Activated T-helper 2 cell treated with anti-CD3 and anti-CD28 coated beads, Interferon-gamma antibody, Interleukin-2, Interleukin-4, amounts not matched to agents 10 μg/mL and 5 μg/mL and 100 μg/mL, durations not matched to agents 14 hours and 24 hours and 36 hours (primary cell): ENCODE results near the gene SF3A1. TPM values are rescaled to one million over a fixed set of nuclear protein-coding genes. Genes with fewer than 3 reads are reported as not detected.

Source experiments
- DNase-seq: peaks from one replicate; pipeline ENCODE4 v3.0.0; 2021; ENCODE audit warnings: low spot score
- H3K27ac Mint-ChIP-seq: one replicate; pipeline ENCODE4 v1.8.0; 2021; ENCODE audit warnings: mixed read lengths
- H3K27me3 Mint-ChIP-seq: one replicate; pipeline ENCODE4 v1.8.0; 2021; ENCODE audit warnings: low read depth, mixed read lengths
- H3K36me3 Mint-ChIP-seq: one replicate; pipeline ENCODE4 v1.8.0; 2021; ENCODE audit warnings: low read depth, mixed read lengths
- H3K4me1 Mint-ChIP-seq: one replicate; pipeline ENCODE4 v1.8.0; 2021; ENCODE audit warnings: low read depth, mixed read lengths
- H3K4me3 Mint-ChIP-seq: one replicate; pipeline ENCODE4 v1.8.0; 2021; ENCODE audit warnings: low read depth, mild to moderate bottlenecking, moderate library complexity, mixed read lengths
- H3K9me3 Mint-ChIP-seq: one replicate; pipeline ENCODE4 v1.8.0; 2021; ENCODE audit warnings: mixed read lengths
- intact Hi-C: fragments of 100-400 bp; cut with micrococcal nuclease; formaldehyde crosslinking; loops from one replicate; pipeline ENCODE4 v1.15.1; 2023
- total RNA-seq: library from RNA; stranded (reverse); gene quantifications from 2 replicates; pipeline ENCODE4 v1.2.3, GENCODE V29; 2022

The SF3A1 gene
- total RNA-seq, 1 donor from 2014 or later = 325 TPM

- peaks cover 32% of the 10 kb centered on the region for H3K4me1 Mint-ChIP-seq
- no peak overlapping the region for H3K4me3 Mint-ChIP-seq
- intact Hi-C loops = no loop called here
- peaks cover 39% of the 10 kb centered on the region for H3K36me3 Mint-ChIP-seq
- DNase-seq = no peak
- H3K27ac Mint-ChIP-seq = peak overlapping the region; percentile 42
- H3K27me3 Mint-ChIP-seq = no peaks in the 10 kb centered on the region
- H3K9me3 Mint-ChIP-seq = no peaks in the 10 kb centered on the region
Observed at GRCh38 chr22:30291058-30291892, 65.4 kb downstream of the SF3A1 start.

GRCh38 chr22:30290342-30291057, 66.2 kb downstream of the SF3A1 start:
- Mint-ChIP-seq H3K27me3 (no peaks in the 10 kb centered on the region), H3K9me3 (no peaks in the 10 kb centered on the region), H3K27ac (peak overlapping the region; percentile 80), H3K4me3 (peak overlapping the region; percentile 87), H3K36me3 (peaks cover 32% of the 10 kb centered on the region), H3K4me1 (peaks cover 29% of the 10 kb centered on the region)
- intact Hi-C loops = no loop called here
- no peak for DNase-seq

- peak overlapping the region; percentile 87 for H3K4me3 Mint-ChIP-seq
- no peaks in the 10 kb centered on the region for H3K27me3 Mint-ChIP-seq
- intact Hi-C loops = loop anchor here (1.0 to 5.0 kb wide), 6 partner anchors 15 to 197 kb away; partner anchors contain the start of gene SF3A1
- H3K27ac Mint-ChIP-seq = peak overlapping the region; percentile 80
- H3K36me3 Mint-ChIP-seq = peaks cover 33% of the 10 kb centered on the region
- H3K9me3 Mint-ChIP-seq = no peaks in the 10 kb centered on the region
- H3K4me1 Mint-ChIP-seq = peaks cover 33% of the 10 kb centered on the region
- DNase-seq = no peak
Observed at GRCh38 chr22:30289980-30290313, 66.7 kb downstream of the SF3A1 start.

DNA sequence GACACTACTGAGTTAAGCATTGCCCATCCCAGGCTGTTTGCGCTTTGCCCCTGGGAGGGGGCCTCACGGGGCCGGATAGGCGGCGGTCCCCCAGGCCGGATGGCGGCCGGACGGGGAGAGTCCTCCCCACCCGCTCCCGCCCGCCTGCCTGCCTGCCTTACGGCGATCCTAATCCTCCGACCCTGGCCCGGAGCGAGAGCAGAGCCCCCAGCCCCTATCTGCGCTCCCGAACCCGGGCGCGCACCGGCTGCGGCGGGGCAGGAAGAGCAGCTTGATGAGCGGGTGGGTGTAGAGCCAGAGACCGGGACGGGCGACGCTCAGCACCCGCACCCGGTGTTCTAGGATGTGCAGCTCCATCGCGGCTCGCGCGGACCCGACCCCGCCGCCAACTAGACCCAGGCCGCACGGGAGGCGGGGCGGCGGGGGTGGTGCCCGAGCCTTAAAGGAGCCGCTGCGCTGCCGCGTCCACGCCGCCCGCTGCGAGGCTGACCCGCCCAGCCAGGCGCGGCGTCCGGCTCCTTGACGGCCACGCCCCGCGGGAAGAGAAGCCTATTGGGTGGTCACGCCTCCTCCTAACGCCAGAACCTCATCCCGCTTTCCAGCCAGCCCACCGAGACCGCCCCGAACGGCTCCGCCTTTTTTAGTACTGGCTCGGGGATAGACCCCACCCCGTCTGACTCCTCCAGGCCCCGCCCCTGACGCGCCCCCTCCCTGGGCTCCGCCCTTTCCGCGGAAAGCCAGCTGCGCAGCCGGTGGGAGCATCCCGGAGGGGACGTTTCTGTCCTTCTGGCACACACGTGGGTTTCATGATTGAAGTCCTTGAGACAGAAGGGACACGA, 67.3 kb downstream of the SF3A1 start, which contains the start of gene CASTOR1:
CASTOR1 (minus strand) TSS at position 365 of the 839 bp plus-strand sequence; CDS start at position 357, 8 bp downstream.
- H3K27ac Mint-ChIP-seq = peak within 1 kb of the TSS; percentile 80
- no peaks in the 10 kb centered on the region for H3K9me3 Mint-ChIP-seq
- H3K27me3 Mint-ChIP-seq = no peaks in the 10 kb centered on the region
- peak; percentile 92 for DNase-seq
- peaks cover 35% of the 10 kb centered on the region for H3K4me1 Mint-ChIP-seq
- H3K36me3 Mint-ChIP-seq = peaks cover 34% of the 10 kb centered on the region
- intact Hi-C loops = loop anchor here (1.0 to 5.0 kb wide), 6 partner anchors 16 to 198 kb away; partner anchors contain the start of gene SF3A1
- peak within 1 kb of the TSS; percentile 87 for H3K4me3 Mint-ChIP-seq

GRCh38 chr22:30288419-30289140, 68.1 kb downstream of the SF3A1 start:
- H3K27me3 Mint-ChIP-seq = no peaks in the 10 kb centered on the region
- peaks cover 27% of the 10 kb centered on the region for H3K36me3 Mint-ChIP-seq
- peak overlapping the region; percentile 87 for H3K4me3 Mint-ChIP-seq
- no peak for DNase-seq
- H3K9me3 Mint-ChIP-seq = no peaks in the 10 kb centered on the region
- peaks cover 35% of the 10 kb centered on the region for H3K4me1 Mint-ChIP-seq
- intact Hi-C loops = loop anchor here (1.0 to 5.0 kb wide), 6 partner anchors 17 to 199 kb away; partner anchors contain the start of gene SF3A1
- H3K27ac Mint-ChIP-seq = peak overlapping the region; percentile 56

GRCh38 chr22:30287648-30288418, 68.9 kb downstream of the SF3A1 start:
- Mint-ChIP-seq H3K27me3 (no peaks in the 10 kb centered on the region), H3K9me3 (no peaks in the 10 kb centered on the region), H3K36me3 (peaks cover 19% of the 10 kb centered on the region), H3K4me1 (peaks cover 40% of the 10 kb centered on the region), H3K4me3 (peak overlapping the region; percentile 87), H3K27ac (peak overlapping the region; percentile 56)
- peak; percentile 82 for DNase-seq
- intact Hi-C loops = loop anchor here (1.0 to 5.0 kb wide), 6 partner anchors 21 to 199 kb away; partner anchors contain the start of gene RNF215

DNA sequence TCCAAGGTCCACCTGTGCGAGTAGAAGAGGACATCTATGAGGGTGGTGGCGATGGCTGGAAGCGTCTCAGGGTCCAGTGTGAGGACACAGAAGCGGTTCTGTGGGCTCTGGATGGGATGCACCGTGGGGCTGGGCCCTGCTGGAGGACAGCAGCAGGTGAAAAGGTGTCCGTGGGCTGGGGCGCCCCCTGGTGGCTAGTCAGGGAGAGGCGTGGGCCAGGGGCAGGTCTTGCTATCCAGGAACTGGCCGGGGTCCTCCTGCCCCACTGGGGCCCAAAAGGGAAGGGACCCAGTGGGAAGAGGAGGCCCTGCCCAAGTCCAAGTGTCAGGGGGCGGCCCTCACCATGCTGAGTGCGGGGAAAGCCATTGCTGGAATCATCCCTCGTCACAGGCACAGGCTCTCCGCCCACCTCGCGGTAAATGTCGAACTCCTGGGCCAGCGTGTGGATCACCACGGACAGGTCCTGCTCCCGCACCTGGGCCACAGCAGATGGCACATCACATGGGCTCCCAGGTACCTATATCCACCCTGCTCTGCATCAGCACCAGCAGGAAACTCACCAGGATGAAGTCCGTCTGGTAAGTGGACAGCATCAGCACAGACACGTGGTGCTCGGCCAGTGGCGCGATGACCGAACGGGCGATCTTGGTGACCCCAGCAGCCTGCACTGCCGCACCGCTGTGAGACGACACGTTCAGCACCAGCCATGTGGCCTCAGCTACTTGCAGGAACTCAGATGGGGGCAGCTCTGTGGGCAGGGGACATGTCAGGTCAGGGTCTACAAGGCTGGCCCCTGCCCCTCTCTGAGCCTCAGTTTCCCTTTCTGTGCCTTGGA, 69.7 kb downstream of the SF3A1 start:
- intact Hi-C loops = loop anchor here (1.0 to 5.0 kb wide), 5 partner anchors 20 to 200 kb away; partner anchors contain the start of gene RNF215
- peak; percentile 81 for DNase-seq
- H3K27me3 Mint-ChIP-seq = no peaks in the 10 kb centered on the region
- H3K4me1 Mint-ChIP-seq = peaks cover 42% of the 10 kb centered on the region
- peaks cover 16% of the 10 kb centered on the region for H3K36me3 Mint-ChIP-seq
- H3K27ac Mint-ChIP-seq = peak overlapping the region; percentile 58
- peak overlapping the region; percentile 17 for H3K4me3 Mint-ChIP-seq
- no peaks in the 10 kb centered on the region for H3K9me3 Mint-ChIP-seq

GRCh38 chr22:30286331-30286730, 70.4 kb downstream of the SF3A1 start:
- Mint-ChIP-seq H3K27ac (no peak overlapping the region), H3K36me3 (peaks cover 11% of the 10 kb centered on the region), H3K4me3 (no peak overlapping the region), H3K4me1 (peaks cover 39% of the 10 kb centered on the region), H3K27me3 (no peaks in the 10 kb centered on the region), H3K9me3 (no peaks in the 10 kb centered on the region)
- intact Hi-C loops = loop anchor here (5.0 kb wide), 2 partner anchors 34 to 201 kb away; no protein-coding TSS in a partner anchor
- no peak for DNase-seq

DNA sequence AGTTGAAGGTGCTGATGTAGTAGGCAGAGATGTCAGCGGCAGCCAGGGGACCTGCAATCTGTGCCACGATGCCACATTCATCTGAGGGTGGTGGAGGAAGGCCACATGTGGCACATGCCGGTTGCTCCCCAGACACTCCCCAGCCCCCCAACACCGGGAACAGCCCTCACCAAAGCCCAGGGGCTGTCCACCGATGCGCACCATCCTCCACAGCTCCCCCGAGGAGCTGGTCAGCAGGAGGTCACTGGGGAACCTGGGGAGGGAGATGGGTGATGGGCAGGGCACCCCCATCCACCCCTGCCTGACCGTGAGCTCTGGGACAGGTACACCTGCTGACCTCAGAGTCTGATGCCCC, 70.9 kb downstream of the SF3A1 start:
- Mint-ChIP-seq H3K4me1 (peaks cover 38% of the 10 kb centered on the region), H3K9me3 (no peaks in the 10 kb centered on the region), H3K36me3 (peaks cover 9% of the 10 kb centered on the region), H3K27me3 (no peaks in the 10 kb centered on the region), H3K27ac (no peak overlapping the region), H3K4me3 (no peak overlapping the region)
- intact Hi-C loops = loop anchor here (5.0 kb wide), 2 partner anchors 34 to 201 kb away; no protein-coding TSS in a partner anchor
- DNase-seq = no peak

- intact Hi-C loops = loop anchor here (5.0 kb wide), 2 partner anchors 33 to 202 kb away; no protein-coding TSS in a partner anchor
- no peak for DNase-seq
- H3K4me1 Mint-ChIP-seq = peaks cover 32% of the 10 kb centered on the region
- H3K36me3 Mint-ChIP-seq = peaks cover 9% of the 10 kb centered on the region
- no peaks in the 10 kb centered on the region for H3K27me3 Mint-ChIP-seq
- H3K4me3 Mint-ChIP-seq = no peak overlapping the region
- peak overlapping the region; percentile 60 for H3K27ac Mint-ChIP-seq
- no peaks in the 10 kb centered on the region for H3K9me3 Mint-ChIP-seq
Observed at GRCh38 chr22:30285176-30285845, 71.4 kb downstream of the SF3A1 start.
